LNCaP clone FGC (cell line): ENCODE measurements around the gene KIRREL3.

Experiments used
- DNase-seq: peaks from one replicate; pipeline ENCODE4 v3.0.0-alpha.2; 2011; ENCODE audit warnings: low read depth
- H3K4me3 ChIP-seq: 2 replicates; pipeline ENCODE4 v1.5.1; 2011; ENCODE audit warnings: mild to moderate bottlenecking, low read depth, low read length, control low read depth
- CTCF ChIP-seq: IDR thresholded peaks from 2 replicates; pipeline ENCODE4 v1.5.1; 2012; ENCODE audit warnings: mild to moderate bottlenecking; ENCODE audit not compliant: control insufficient read depth, insufficient read depth; ENCODE audit errors: extremely low read depth

KIRREL3 gene

GRCh38 chr11:126978911-126979310 lies 21.7 kb downstream of the KIRREL3 start:
- DNase-seq: no peak
- no peak overlapping the region for H3K4me3 ChIP-seq
- no peak for TF ChIP-seq CTCF

- no peak overlapping the region for H3K4me3 ChIP-seq
- no peak for DNase-seq
- no peak for TF ChIP-seq CTCF
Measured at GRCh38 chr11:126978165-126978564, 22.4 kb downstream of the KIRREL3 start.

- DNase-seq: no peak
- no peak overlapping the region for H3K4me3 ChIP-seq
- no peak for TF ChIP-seq CTCF
Measured at GRCh38 chr11:126973051-126973450, 27.5 kb downstream of the KIRREL3 start.

GRCh38 chr11:126971305-126971704 lies 29.3 kb downstream of the KIRREL3 start:
- TF ChIP-seq CTCF: no peak
- no peak for DNase-seq
- no peak overlapping the region for H3K4me3 ChIP-seq

GRCh38 chr11:126969865-126970479 lies 30.6 kb downstream of the KIRREL3 start:
- TF ChIP-seq CTCF: peak; percentile 69
- no peak overlapping the region for H3K4me3 ChIP-seq
- DNase-seq: no peak

GRCh38 chr11:126968915-126969314 lies 31.7 kb downstream of the KIRREL3 start:
- no peak for TF ChIP-seq CTCF
- no peak for DNase-seq
- no peak overlapping the region for H3K4me3 ChIP-seq

- DNase-seq: no peak
- TF ChIP-seq CTCF: no peak
- H3K4me3 ChIP-seq: no peak overlapping the region
Measured at GRCh38 chr11:126965331-126965730, 35.2 kb downstream of the KIRREL3 start.
